H9 (cell line): ENCODE measurements around the gene SEMA3E. TPM values are rescaled to one million over a fixed set of nuclear protein-coding genes. Genes with fewer than 3 reads are reported as not detected.

Experiments used
- DNase-seq: peaks from one replicate; pipeline ENCODE4 v3.0.0-alpha.2; 2017
- H2AFZ ChIP-seq: one replicate; pipeline ENCODE4 v1.6.1; 2013; ENCODE audit warnings: mild to moderate bottlenecking, low read length, control low read depth, moderate library complexity
- H2AK5ac ChIP-seq: 2 replicates; pipeline ENCODE4 v1.6.1; 2013; ENCODE audit warnings: low read length, control low read depth, mixed read lengths; ENCODE audit not compliant: insufficient read length
- H2BK120ac ChIP-seq: one replicate; pipeline ENCODE4 v1.6.1; 2013; ENCODE audit warnings: low read depth, mild to moderate bottlenecking, low read length, control low read depth, inconsistent platforms; ENCODE audit not compliant: poor library complexity, severe bottlenecking
- H2BK12ac ChIP-seq: 2 replicates; pipeline ENCODE4 v1.6.1; 2013; ENCODE audit warnings: low read length, control low read depth, mixed read lengths, low read depth; ENCODE audit not compliant: insufficient read length
- H2BK15ac ChIP-seq: 2 replicates; pipeline ENCODE4 v1.6.1; 2013; ENCODE audit warnings: low read depth, low read length, control low read depth
- H2BK20ac ChIP-seq: one replicate; pipeline ENCODE4 v1.6.1; 2013; ENCODE audit warnings: low read depth, mild to moderate bottlenecking, low read length, control low read depth, inconsistent platforms; ENCODE audit not compliant: poor library complexity, severe bottlenecking
- H2BK5ac ChIP-seq: 2 replicates; pipeline ENCODE4 v1.6.1; 2013; ENCODE audit warnings: low read length, control low read depth, mixed read lengths; ENCODE audit not compliant: insufficient read length
- H3K14ac ChIP-seq: 2 replicates; pipeline ENCODE4 v1.6.1; 2013; ENCODE audit warnings: low read length, control low read depth; ENCODE audit not compliant: insufficient read depth
- H3K18ac ChIP-seq: 2 replicates; pipeline ENCODE4 v1.6.1; 2013; ENCODE audit warnings: low read depth, mild to moderate bottlenecking, mixed read lengths, low read length, control low read depth; ENCODE audit not compliant: insufficient read length
- H3K23ac ChIP-seq: 2 replicates; pipeline ENCODE4 v1.6.1; 2013; ENCODE audit warnings: low read length, control low read depth, mixed read lengths, low read depth; ENCODE audit not compliant: insufficient read length
- H3K23me2 ChIP-seq: 2 replicates; pipeline ENCODE4 v1.6.1; 2013; ENCODE audit warnings: low read depth, mild to moderate bottlenecking, mixed read lengths, low read length, control low read depth; ENCODE audit not compliant: insufficient read length, poor library complexity, severe bottlenecking
- H3K27ac ChIP-seq: 2 replicates; pipeline ENCODE4 v1.5.1; 2013; ENCODE audit warnings: low read length, control low read depth, mixed read lengths, low read depth; ENCODE audit not compliant: insufficient read length
- H3K27me3 ChIP-seq: 2 replicates; pipeline ENCODE4 v1.6.1; 2013; ENCODE audit warnings: low read length, control low read depth, inconsistent platforms; ENCODE audit not compliant: insufficient read depth
- H3K4ac ChIP-seq: 2 replicates; pipeline ENCODE4 v1.6.1; 2013; ENCODE audit warnings: low read depth, mild to moderate bottlenecking, control low read depth, inconsistent platforms, low read length, moderate library complexity
- H3K4me1 ChIP-seq: 2 replicates; pipeline ENCODE4 v1.6.1; 2013; ENCODE audit warnings: low read length, control low read depth, inconsistent platforms; ENCODE audit not compliant: insufficient read depth
- H3K4me2 ChIP-seq: 2 replicates; pipeline ENCODE4 v1.6.1; 2013; ENCODE audit warnings: low read length, control low read depth, mixed read lengths; ENCODE audit not compliant: insufficient read length, insufficient read depth
- H3K56ac ChIP-seq: 2 replicates; pipeline ENCODE4 v1.6.1; 2013; ENCODE audit warnings: low read depth, mild to moderate bottlenecking, mixed read lengths, low read length, control low read depth; ENCODE audit not compliant: insufficient read length
- H3K79me1 ChIP-seq: 2 replicates; pipeline ENCODE4 v1.6.1; 2013; ENCODE audit warnings: low read depth, mild to moderate bottlenecking, moderate library complexity, low read length, control low read depth, inconsistent platforms; ENCODE audit not compliant: insufficient read depth, poor library complexity, severe bottlenecking
- H3K79me2 ChIP-seq: 2 replicates; pipeline ENCODE4 v1.6.1; 2013; ENCODE audit warnings: low read length, control low read depth, inconsistent platforms; ENCODE audit not compliant: insufficient read depth
- H3K9ac ChIP-seq: 2 replicates; pipeline ENCODE4 v1.6.1; 2013; ENCODE audit warnings: low read length, control low read depth, mixed read lengths; ENCODE audit not compliant: insufficient read length; ENCODE audit errors: extremely low read depth
- H3K9me3 ChIP-seq: one replicate; pipeline ENCODE4 v1.6.1; 2013; ENCODE audit warnings: low read depth, low read length, inconsistent platforms; ENCODE audit not compliant: control insufficient read depth
- H3T11ph ChIP-seq: one replicate; pipeline ENCODE4 v1.6.1; 2013; ENCODE audit warnings: mild to moderate bottlenecking, low read length, control low read depth, inconsistent platforms
- H4K20me1 ChIP-seq: one replicate; pipeline ENCODE4 v1.6.1; 2013; ENCODE audit not compliant: control insufficient read depth, insufficient read length, insufficient read depth
- H4K5ac ChIP-seq: 2 replicates; pipeline ENCODE4 v1.6.1; 2013; ENCODE audit warnings: low read depth, mild to moderate bottlenecking, mixed read lengths, low read length, control low read depth; ENCODE audit not compliant: insufficient read length
- H4K8ac ChIP-seq: replicated peaks from 2 replicates; pipeline ENCODE4 v1.6.1; 2013; ENCODE audit warnings: low read length, control low read depth, mixed read lengths, low read depth; ENCODE audit not compliant: insufficient read length
- H4K91ac ChIP-seq: 2 replicates; pipeline ENCODE4 v1.6.1; 2013; ENCODE audit warnings: low read depth, mild to moderate bottlenecking, moderate library complexity, mixed read lengths, low read length, control low read depth; ENCODE audit not compliant: insufficient read length
- H3K27ac Mint-ChIP-seq, 3 experiments: 2 replicates in 2 of 3; 3 replicates in 1 of 3; pipeline ENCODE4 v1.8.0; 2020 to 2021; ENCODE audit warnings: mixed read lengths in 3 of 3, mild to moderate bottlenecking in 1 of 3, moderate library complexity in 1 of 3
- H3K27me3 Mint-ChIP-seq: 2 replicates; pipeline ENCODE4 v1.8.0; 2021; ENCODE audit warnings: low read depth, mild to moderate bottlenecking, moderate library complexity, mixed read lengths
- H3K36me3 Mint-ChIP-seq, 3 experiments: 2 replicates in 2 of 3; 3 replicates in 1 of 3; pipeline ENCODE4 v1.8.0; 2020 to 2021; ENCODE audit warnings: low read depth in 3 of 3, mixed read lengths in 3 of 3; ENCODE audit not compliant: insufficient read depth in 1 of 3
- H3K4me1 Mint-ChIP-seq, 2 experiments: 2 replicates each; pipeline ENCODE4 v1.8.0; 2020; ENCODE audit warnings: mixed read lengths in 2 of 2
- H3K4me3 Mint-ChIP-seq, 2 experiments: 2 replicates in 1 of 2; 3 replicates in 1 of 2; pipeline ENCODE4 v1.8.0; 2020 to 2021; ENCODE audit warnings: mild to moderate bottlenecking in 2 of 2, mixed read lengths in 2 of 2, moderate library complexity in 1 of 2
- H3K9me3 Mint-ChIP-seq, 2 experiments: 2 replicates in 1 of 2; 3 replicates in 1 of 2; pipeline ENCODE4 v1.8.0; 2020; ENCODE audit warnings: mild to moderate bottlenecking in 2 of 2, mixed read lengths in 2 of 2, moderate library complexity in 1 of 2
- whole genome bisulfite sequencing: extraction: QIAGEN DNeasy Blood & Tissue Kit; methylation state at CpG from one replicate; pipeline ENCODE4 v1.1.7; 2013; ENCODE audit warnings: missing lambda C conversion rate, low lambda C conversion rate, mixed read lengths; ENCODE audit not compliant: insufficient read length; ENCODE audit errors: extremely low coverage; 5-methylcytosine and 5-hydroxymethylcytosine counted together
- total RNA-seq: library from RNA; stranded (reverse); gene quantifications from 2 replicates; pipeline ENCODE4 v1.2.1, GENCODE V29; 2021
- TF ChIP-seq, protein P1 (sequence below): fragments of 200-600 bp; sonication (generic); conservative IDR thresholded peaks from 3 replicates; pipeline ENCODE4 v1.8.0; 2021; ENCODE audit warnings: antibody characterized with exemption, mild to moderate bottlenecking

Gene SEMA3E
- total RNA-seq, 1 experiment from 2014 or later = 0.39 TPM

DNA sequence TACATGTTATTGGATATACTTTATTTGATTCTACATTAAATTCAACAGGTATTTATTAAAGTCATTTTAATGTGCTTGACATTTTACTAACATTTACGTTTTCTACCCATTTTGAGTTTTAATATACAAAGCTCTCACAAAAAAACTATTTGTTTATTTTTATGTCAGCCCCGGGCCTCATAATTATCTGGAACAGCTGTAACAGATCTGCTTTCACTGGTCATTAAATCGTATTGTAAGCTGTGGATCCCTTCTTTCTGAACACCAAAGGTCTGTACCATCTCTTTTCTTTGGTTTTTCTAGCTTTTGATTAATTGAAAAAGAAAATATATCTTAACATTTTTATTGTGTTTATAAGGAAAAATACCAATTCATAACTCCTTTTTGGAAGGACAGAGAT lies 73.5 kb downstream of the SEMA3E start:
- H3K14ac ChIP-seq = no peak overlapping the region
- no peak overlapping the region for H3K27ac Mint-ChIP-seq
- no peak overlapping the region for H3K9ac ChIP-seq
- H2AFZ ChIP-seq = no peak overlapping the region
- H2BK20ac ChIP-seq = no peak overlapping the region
- no peak overlapping the region for H2AK5ac ChIP-seq
- no peaks in the 10 kb centered on the region for H3K9me3 ChIP-seq
- no peaks in the 10 kb centered on the region for H3K27me3 ChIP-seq
- WGBS = no CpG with 5 or more reads among the region's 3 CpGs
- H3K4me3 Mint-ChIP-seq = no peak overlapping the region
- H3K79me2 ChIP-seq = no peaks in the 10 kb centered on the region
- H3K4me2 ChIP-seq = no peak overlapping the region
- TF ChIP-seq, protein P1, sequence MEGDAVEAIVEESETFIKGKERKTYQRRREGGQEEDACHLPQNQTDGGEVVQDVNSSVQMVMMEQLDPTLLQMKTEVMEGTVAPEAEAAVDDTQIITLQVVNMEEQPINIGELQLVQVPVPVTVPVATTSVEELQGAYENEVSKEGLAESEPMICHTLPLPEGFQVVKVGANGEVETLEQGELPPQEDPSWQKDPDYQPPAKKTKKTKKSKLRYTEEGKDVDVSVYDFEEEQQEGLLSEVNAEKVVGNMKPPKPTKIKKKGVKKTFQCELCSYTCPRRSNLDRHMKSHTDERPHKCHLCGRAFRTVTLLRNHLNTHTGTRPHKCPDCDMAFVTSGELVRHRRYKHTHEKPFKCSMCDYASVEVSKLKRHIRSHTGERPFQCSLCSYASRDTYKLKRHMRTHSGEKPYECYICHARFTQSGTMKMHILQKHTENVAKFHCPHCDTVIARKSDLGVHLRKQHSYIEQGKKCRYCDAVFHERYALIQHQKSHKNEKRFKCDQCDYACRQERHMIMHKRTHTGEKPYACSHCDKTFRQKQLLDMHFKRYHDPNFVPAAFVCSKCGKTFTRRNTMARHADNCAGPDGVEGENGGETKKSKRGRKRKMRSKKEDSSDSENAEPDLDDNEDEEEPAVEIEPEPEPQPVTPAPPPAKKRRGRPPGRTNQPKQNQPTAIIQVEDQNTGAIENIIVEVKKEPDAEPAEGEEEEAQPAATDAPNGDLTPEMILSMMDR = no peak
- no peak overlapping the region for H3K18ac ChIP-seq
- H4K5ac ChIP-seq = no peak overlapping the region
- no peak overlapping the region for H2BK120ac ChIP-seq
- no peaks in the 10 kb centered on the region for H3K79me1 ChIP-seq
- H2BK5ac ChIP-seq = no peak overlapping the region
- no peaks in the 10 kb centered on the region for H4K20me1 ChIP-seq
- no peaks in the 10 kb centered on the region for H3K23me2 ChIP-seq
- H3K4ac ChIP-seq = no peak overlapping the region
- no peak for DNase-seq
- H3K4me1 Mint-ChIP-seq = no peaks in the 10 kb centered on the region
- no peak overlapping the region for H4K8ac ChIP-seq
- no peak overlapping the region for H3K27ac ChIP-seq
- no peaks in the 10 kb centered on the region for H3K4me1 ChIP-seq
- no peaks in the 10 kb centered on the region for H3K27me3 Mint-ChIP-seq
- H3K23ac ChIP-seq = no peak overlapping the region
- no peak overlapping the region for H3T11ph ChIP-seq
- no peaks in the 10 kb centered on the region for H3K36me3 Mint-ChIP-seq
- no peaks in the 10 kb centered on the region for H3K9me3 Mint-ChIP-seq
- H4K91ac ChIP-seq = no peak overlapping the region
- no peak overlapping the region for H2BK12ac ChIP-seq
- no peak overlapping the region for H2BK15ac ChIP-seq
- no peak overlapping the region for H3K56ac ChIP-seq
